ENCODE measurements around the gene STC2.

Gene STC2

DNA sequence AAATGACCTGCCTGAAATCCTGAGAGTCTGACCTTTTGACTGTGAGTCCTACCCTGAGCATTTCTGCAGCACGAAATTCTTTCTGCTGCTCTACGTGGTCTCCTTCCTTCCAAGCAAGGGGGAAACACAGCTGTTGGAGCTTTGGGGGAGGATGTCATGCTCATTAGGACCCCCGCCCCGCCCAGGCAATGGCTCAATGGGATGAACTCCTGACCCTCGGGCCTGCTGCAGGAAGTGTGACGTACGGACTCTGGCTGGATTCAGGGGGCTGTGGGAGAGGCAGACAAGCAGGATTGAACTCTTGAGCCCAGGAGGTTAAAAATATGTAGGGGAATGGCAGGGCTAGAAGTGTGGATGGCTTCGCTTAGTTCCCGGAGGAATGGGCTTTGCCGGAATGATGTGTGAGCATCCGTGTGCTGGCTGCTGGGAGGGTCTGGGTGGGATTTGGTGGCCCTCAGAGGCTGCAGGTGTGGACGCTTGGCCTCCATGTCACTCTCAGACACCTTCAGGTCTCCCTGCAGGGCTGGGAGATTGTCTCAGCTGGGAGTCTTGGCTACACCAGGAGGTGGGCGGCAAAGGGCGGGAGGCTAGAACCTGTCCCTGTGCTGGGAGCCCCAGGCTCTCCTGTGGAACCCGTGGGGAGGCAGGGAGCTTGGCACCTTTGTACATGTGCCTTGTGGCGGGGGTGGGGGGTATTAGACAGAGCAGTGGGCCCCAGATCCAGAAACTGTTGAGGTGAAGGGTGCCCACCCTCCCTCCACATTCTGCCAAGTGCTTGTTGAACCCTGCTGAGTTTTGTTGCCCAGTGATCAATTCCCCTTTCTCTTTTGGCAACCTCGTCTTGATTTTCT lies 26.3 kb downstream of the STC2 start:
- Histone ChIP-seq H3K23ac (ENCODE audit: low read length) (no peak overlapping the region), H3K4me3 (ENCODE audit: low read length) (no peak overlapping the region), H3K18ac (ENCODE audit: low read length) (no peak overlapping the region), H4K8ac (ENCODE audit: low read depth, low read length) (no peak overlapping the region), H3K4ac (ENCODE audit: low read depth, low read length) (no peak overlapping the region), H3K27me3 (ENCODE audit: insufficient read depth, low read length, poor library complexity) (no peaks in the 10 kb centered on the region), H2BK120ac (ENCODE audit: low read depth, low read length) (no peak overlapping the region), H3K79me2 (ENCODE audit: control insufficient read depth, insufficient read depth, low read length) (no peaks in the 10 kb centered on the region), H4K5ac (ENCODE audit: low read length) (no peak overlapping the region), H3K27ac (ENCODE audit: low read depth, low read length) (no peak overlapping the region), H2AK5ac (ENCODE audit: low read length) (peak overlapping the region; percentile 13), H3K36me3 (ENCODE audit: control insufficient read depth, insufficient read depth, low read length) (no peaks in the 10 kb centered on the region), H3K4me2 (ENCODE audit: low read length) (no peak overlapping the region), H2BK15ac (replicated peaks; ENCODE audit: low read depth) (no peak overlapping the region), H3K9ac (ENCODE audit: low read length) (no peak overlapping the region), H3K4me1 (ENCODE audit: control insufficient read depth, low read depth, low read length) (peaks cover 3% of the 10 kb centered on the region), H3K56ac (ENCODE audit: low read length) (no peak overlapping the region), H2BK5ac (ENCODE audit: low read length) (no peak overlapping the region), H3K79me1 (ENCODE audit: low read length) (no peaks in the 10 kb centered on the region)
- no peak for DNase-seq
- WGBS (ENCODE audit: extremely low coverage, insufficient coverage, low lambda C conversion rate), result no CpG with 5 or more reads among the region's 17 CpGs

DNA sequence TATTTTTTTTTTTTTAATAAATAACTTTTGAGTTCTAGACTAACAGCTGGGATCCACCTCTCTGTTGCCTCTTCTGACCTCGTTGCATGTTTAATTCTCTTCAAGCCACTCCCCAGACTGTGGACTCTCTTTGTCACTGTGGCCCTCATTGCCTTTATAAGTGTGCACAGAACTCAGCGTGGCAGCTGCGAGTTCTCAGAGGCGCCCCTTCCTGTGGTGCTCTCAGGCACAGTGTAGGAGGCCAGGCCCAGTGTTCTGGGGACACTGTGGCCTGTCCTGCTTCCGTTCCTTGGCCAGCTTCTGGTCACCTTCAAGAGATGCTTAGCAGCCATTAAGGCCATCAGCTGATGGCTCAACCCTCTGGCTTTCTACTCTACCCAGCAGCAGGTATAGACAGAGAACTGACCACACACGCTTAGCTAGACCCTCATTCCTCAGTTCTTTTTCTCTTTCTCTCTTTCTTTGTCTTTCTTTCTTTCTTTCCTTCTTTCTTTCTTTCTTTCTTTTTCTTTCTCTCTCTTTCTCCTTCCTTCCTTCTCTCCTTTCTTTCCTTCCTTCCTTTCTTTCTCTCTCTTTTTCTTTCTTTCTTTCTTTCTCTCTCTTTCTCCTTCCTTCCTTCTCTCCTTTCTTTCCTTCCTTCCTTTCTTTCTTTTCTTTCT lies 27.7 kb downstream of the STC2 start:
- Histone ChIP-seq H3K4ac (ENCODE audit: low read depth, low read length) (no peak overlapping the region), H3K27ac (ENCODE audit: low read depth, low read length) (no peak overlapping the region), H3K23ac (ENCODE audit: low read length) (no peak overlapping the region), H2BK15ac (replicated peaks; ENCODE audit: low read depth) (no peak overlapping the region), H3K27me3 (ENCODE audit: insufficient read depth, low read length, poor library complexity) (no peaks in the 10 kb centered on the region), H3K18ac (ENCODE audit: low read length) (no peak overlapping the region), H3K9ac (ENCODE audit: low read length) (no peak overlapping the region), H3K56ac (ENCODE audit: low read length) (no peak overlapping the region), H3K36me3 (ENCODE audit: control insufficient read depth, insufficient read depth, low read length) (no peaks in the 10 kb centered on the region), H2AK5ac (ENCODE audit: low read length) (no peak overlapping the region), H4K5ac (ENCODE audit: low read length) (no peak overlapping the region), H3K4me1 (ENCODE audit: control insufficient read depth, low read depth, low read length) (peaks cover 3% of the 10 kb centered on the region), H3K4me2 (ENCODE audit: low read length) (no peak overlapping the region), H2BK5ac (ENCODE audit: low read length) (no peak overlapping the region), H4K8ac (ENCODE audit: low read depth, low read length) (no peak overlapping the region), H3K79me1 (ENCODE audit: low read length) (no peaks in the 10 kb centered on the region), H3K4me3 (ENCODE audit: low read length) (no peak overlapping the region), H3K79me2 (ENCODE audit: control insufficient read depth, insufficient read depth, low read length) (no peaks in the 10 kb centered on the region), H2BK120ac (ENCODE audit: low read depth, low read length) (no peak overlapping the region)
- DNase-seq, result no peak
- WGBS (ENCODE audit: extremely low coverage, insufficient coverage, low lambda C conversion rate), result no CpG with 5 or more reads among the region's 6 CpGs

DNA sequence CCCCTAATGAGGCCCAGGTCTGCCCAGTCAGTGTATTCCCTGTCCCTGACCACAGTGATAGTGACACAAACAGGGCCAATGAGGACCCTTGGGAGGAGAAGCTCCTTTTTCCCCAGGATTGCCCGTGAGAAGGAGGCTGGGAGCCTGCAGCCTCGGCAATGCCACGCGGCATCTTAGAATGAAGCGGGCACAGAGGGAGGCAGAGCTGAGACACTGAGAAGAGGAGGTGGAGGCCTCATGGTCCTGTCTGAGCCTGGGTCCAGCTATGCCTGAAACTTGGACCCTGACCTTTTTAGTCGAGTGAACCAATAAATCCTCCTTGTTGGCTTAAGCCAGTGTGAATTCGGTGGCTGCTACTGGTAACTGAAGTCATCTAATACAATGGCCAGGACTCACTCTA lies 28.4 kb downstream of the STC2 start:
- H2BK5ac ChIP-seq (ENCODE audit: low read length), result no peak overlapping the region
- no peaks in the 10 kb centered on the region for H3K79me2 ChIP-seq (ENCODE audit: control insufficient read depth, insufficient read depth, low read length)
- no peak overlapping the region for H3K4me3 ChIP-seq (ENCODE audit: low read length)
- no peaks in the 10 kb centered on the region for H3K36me3 ChIP-seq (ENCODE audit: control insufficient read depth, insufficient read depth, low read length)
- H3K4me2 ChIP-seq (ENCODE audit: low read length), result no peak overlapping the region
- no peak overlapping the region for H3K23ac ChIP-seq (ENCODE audit: low read length)
- no peak overlapping the region for H3K4ac ChIP-seq (ENCODE audit: low read depth, low read length)
- H3K9ac ChIP-seq (ENCODE audit: low read length), result no peak overlapping the region
- H3K56ac ChIP-seq (ENCODE audit: low read length), result no peak overlapping the region
- H4K5ac ChIP-seq (ENCODE audit: low read length), result no peak overlapping the region
- no CpG with 5 or more reads among the region's 7 CpGs for WGBS (ENCODE audit: extremely low coverage, insufficient coverage, low lambda C conversion rate)
- no peaks in the 10 kb centered on the region for H3K27me3 ChIP-seq (ENCODE audit: insufficient read depth, low read length, poor library complexity)
- DNase-seq, result no peak
- no peak overlapping the region for H3K27ac ChIP-seq (ENCODE audit: low read depth, low read length)
- H2BK120ac ChIP-seq (ENCODE audit: low read depth, low read length), result no peak overlapping the region
- H2BK15ac ChIP-seq (replicated peaks; ENCODE audit: low read depth), result no peak overlapping the region
- peaks cover 3% of the 10 kb centered on the region for H3K4me1 ChIP-seq (ENCODE audit: control insufficient read depth, low read depth, low read length)
- H3K18ac ChIP-seq (ENCODE audit: low read length), result no peak overlapping the region
- H3K79me1 ChIP-seq (ENCODE audit: low read length), result no peaks in the 10 kb centered on the region
- no peak overlapping the region for H2AK5ac ChIP-seq (ENCODE audit: low read length)
- no peak overlapping the region for H4K8ac ChIP-seq (ENCODE audit: low read depth, low read length)

DNA sequence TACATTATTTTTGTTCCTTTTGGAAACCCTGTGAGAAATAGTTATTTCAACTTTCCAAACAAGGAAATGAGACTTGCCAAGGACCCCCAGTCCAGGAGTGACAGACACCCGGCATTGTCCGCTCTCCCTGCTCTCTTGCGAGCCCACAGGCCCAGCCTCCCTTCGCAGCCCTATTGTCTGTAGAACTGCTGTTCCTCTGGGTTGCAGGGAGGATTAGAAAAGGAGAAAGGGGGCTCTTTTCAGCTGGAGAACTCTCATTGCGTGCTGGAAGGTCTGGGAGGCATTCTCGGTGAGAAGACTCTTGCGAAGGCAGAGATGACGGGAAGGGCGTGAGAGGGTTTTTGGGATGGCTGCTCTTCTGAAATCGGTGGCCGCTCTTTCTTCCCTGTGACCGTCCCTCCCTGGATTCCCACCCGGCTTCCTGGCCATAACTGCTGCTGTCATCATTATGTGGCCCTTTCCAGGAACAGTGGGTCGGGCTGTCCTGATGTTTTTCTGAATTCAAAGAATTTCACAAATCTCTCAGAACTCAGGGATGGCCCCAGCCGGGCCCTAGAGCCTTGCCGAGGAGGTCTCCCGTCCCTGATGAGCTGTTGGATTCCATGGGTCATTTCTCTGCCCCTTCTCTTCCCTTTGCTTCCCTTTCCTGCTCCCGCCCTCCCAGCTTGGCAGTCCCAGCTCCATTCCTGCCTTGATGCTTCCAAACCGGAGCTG lies 29.8 kb downstream of the STC2 start:
- H4K8ac ChIP-seq (ENCODE audit: low read depth, low read length), result no peak overlapping the region
- H4K5ac ChIP-seq (ENCODE audit: low read length), result no peak overlapping the region
- H3K4ac ChIP-seq (ENCODE audit: low read depth, low read length), result peak overlapping the region; percentile 6
- WGBS (ENCODE audit: extremely low coverage, insufficient coverage, low lambda C conversion rate), result no CpG with 5 or more reads among the region's 19 CpGs
- peak; percentile 60 for DNase-seq
- no peaks in the 10 kb centered on the region for H3K79me2 ChIP-seq (ENCODE audit: control insufficient read depth, insufficient read depth, low read length)
- H3K27ac ChIP-seq (ENCODE audit: low read depth, low read length), result no peak overlapping the region
- peak overlapping the region; percentile 13 for H3K18ac ChIP-seq (ENCODE audit: low read length)
- H2BK5ac ChIP-seq (ENCODE audit: low read length), result no peak overlapping the region
- H3K4me2 ChIP-seq (ENCODE audit: low read length), result no peak overlapping the region
- H3K27me3 ChIP-seq (ENCODE audit: insufficient read depth, low read length, poor library complexity), result no peaks in the 10 kb centered on the region
- H3K4me3 ChIP-seq (ENCODE audit: low read length), result no peak overlapping the region
- no peaks in the 10 kb centered on the region for H3K79me1 ChIP-seq (ENCODE audit: low read length)
- no peak overlapping the region for H3K23ac ChIP-seq (ENCODE audit: low read length)
- no peak overlapping the region for H2BK15ac ChIP-seq (replicated peaks; ENCODE audit: low read depth)
- no peak overlapping the region for H2AK5ac ChIP-seq (ENCODE audit: low read length)
- peak overlapping the region; percentile 10 for H2BK120ac ChIP-seq (ENCODE audit: low read depth, low read length)
- peaks cover 1% of the 10 kb centered on the region for H3K4me1 ChIP-seq (ENCODE audit: control insufficient read depth, low read depth, low read length)
- no peak overlapping the region for H3K56ac ChIP-seq (ENCODE audit: low read length)
- no peaks in the 10 kb centered on the region for H3K36me3 ChIP-seq (ENCODE audit: control insufficient read depth, insufficient read depth, low read length)
- H3K9ac ChIP-seq (ENCODE audit: low read length), result no peak overlapping the region

DNA sequence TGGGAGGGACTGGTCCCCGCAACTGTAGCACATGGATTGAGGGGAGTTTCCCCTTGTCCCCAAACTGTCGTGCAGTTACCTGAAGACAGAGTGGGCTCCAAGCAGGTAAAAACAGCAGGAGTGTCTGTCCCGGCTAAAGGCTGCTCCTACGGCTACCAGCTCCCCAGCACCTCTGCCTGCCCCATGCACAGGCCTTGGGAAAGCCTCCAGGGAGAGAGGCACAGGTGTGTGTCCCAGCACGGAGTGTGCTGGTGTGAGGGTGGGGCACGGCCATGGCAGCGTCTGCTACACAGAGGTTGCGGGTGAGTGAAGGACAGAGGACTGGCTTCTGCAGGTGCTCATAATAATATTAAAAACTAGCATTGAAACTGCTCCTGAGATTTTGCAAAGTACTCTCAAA lies 30.4 kb downstream of the STC2 start:
- peaks cover 1% of the 10 kb centered on the region for H3K4me1 ChIP-seq (ENCODE audit: control insufficient read depth, low read depth, low read length)

More for the DNA sequence above, 30.4 kb downstream of the STC2 start:
- no peak overlapping the region for H2BK15ac ChIP-seq (replicated peaks; ENCODE audit: low read depth)
- no peak overlapping the region for H3K18ac ChIP-seq (ENCODE audit: low read length)
- DNase-seq, result no peak
- no peaks in the 10 kb centered on the region for H3K79me1 ChIP-seq (ENCODE audit: low read length)
- H2BK120ac ChIP-seq (ENCODE audit: low read depth, low read length), result no peak overlapping the region
- H2BK5ac ChIP-seq (ENCODE audit: low read length), result no peak overlapping the region
- H3K4me3 ChIP-seq (ENCODE audit: low read length), result no peak overlapping the region
- no peak overlapping the region for H3K4me2 ChIP-seq (ENCODE audit: low read length)
- no peak overlapping the region for H4K8ac ChIP-seq (ENCODE audit: low read depth, low read length)
- H3K4ac ChIP-seq (ENCODE audit: low read depth, low read length), result no peak overlapping the region
- H3K36me3 ChIP-seq (ENCODE audit: control insufficient read depth, insufficient read depth, low read length), result no peaks in the 10 kb centered on the region
- H3K79me2 ChIP-seq (ENCODE audit: control insufficient read depth, insufficient read depth, low read length), result no peaks in the 10 kb centered on the region
- H2AK5ac ChIP-seq (ENCODE audit: low read length), result no peak overlapping the region
- no peak overlapping the region for H3K9ac ChIP-seq (ENCODE audit: low read length)
- WGBS (ENCODE audit: extremely low coverage, insufficient coverage, low lambda C conversion rate), result no CpG with 5 or more reads among the region's 8 CpGs
- no peak overlapping the region for H4K5ac ChIP-seq (ENCODE audit: low read length)
- H3K56ac ChIP-seq (ENCODE audit: low read length), result no peak overlapping the region
- H3K27ac ChIP-seq (ENCODE audit: low read depth, low read length), result no peak overlapping the region
- no peak overlapping the region for H3K23ac ChIP-seq (ENCODE audit: low read length)
- H3K27me3 ChIP-seq (ENCODE audit: insufficient read depth, low read length, poor library complexity), result no peaks in the 10 kb centered on the region

All from mesendoderm (in vitro differentiated cells).